Thyroid gland (tissue), 4 donors: Measurements from ENCODE around the gene PLB1. TPM values are rescaled to one million over a fixed set of nuclear protein-coding genes. Genes with fewer than 3 reads are reported as not detected.

ENCODE experiments used
- DNase-seq, 2 donors: peaks; one replicate each; pipeline ENCODE4 v3.0.0-alpha.2; 2019
- H3K27ac ChIP-seq, 3 donors: fragments of 200-600 bp; sonication (generic); 1 replicate in 2 of 3; 2 replicates in 1 of 3; pipeline ENCODE4 v1.5.1; 2016 to 2019; ENCODE audit warnings: mild to moderate bottlenecking in 1 of 3, moderate library complexity in 1 of 3
- H3K27me3 ChIP-seq: fragments of 200-600 bp; sonication (generic); one replicate; pipeline ENCODE4 v1.5.1; 2019
- H3K36me3 ChIP-seq, 2 donors: fragments of 200-600 bp; sonication (generic); one replicate each; pipeline ENCODE4 v1.5.1; 2016 to 2019
- H3K4me1 ChIP-seq, 2 donors: fragments of 200-600 bp; sonication (generic); one replicate each; pipeline ENCODE4 v1.5.1; 2017 to 2019
- H3K4me3 ChIP-seq, 3 donors: fragments of 200-600 bp; sonication (generic); replicated peaks in 1 of 3; 1 replicate in 2 of 3; 2 replicates in 1 of 3; pipeline ENCODE4 v1.5.1; 2016; ENCODE audit warnings: mild to moderate bottlenecking in 1 of 3
- H3K9me3 ChIP-seq: fragments of 200-600 bp; sonication (generic); one replicate; pipeline ENCODE4 v1.5.1; 2017
- CTCF ChIP-seq, 6 experiments: fragments of 200-600 bp in 3 of 6; fragments of 450-650 bp in 3 of 6; sonication (generic) in 3 of 6; IDR thresholded peaks; one replicate each; pipeline ENCODE4 v1.5.1; 2016 to 2019; ENCODE audit warnings: antibody characterized with exemption in 6 of 6, mild to moderate bottlenecking in 2 of 6, inconsistent platforms in 1 of 6, moderate library complexity in 1 of 6
- POLR2A ChIP-seq, 2 donors: fragments of 450-650 bp; IDR thresholded peaks; one replicate each; pipeline ENCODE4 v1.6.1; 2017; ENCODE audit warnings: antibody characterized with exemption in 2 of 2, mild to moderate bottlenecking in 2 of 2, moderate library complexity in 1 of 2
- WGBS, 2 donors: methylation state at CpG; one replicate each; pipeline ENCODE4 v1.1.5; 2017; 5-methylcytosine and 5-hydroxymethylcytosine counted together
- intact Hi-C: fragments of 100-400 bp; cut with DNase I; formaldehyde crosslinking; loops from one replicate; pipeline ENCODE4 v1.15.1; 2023
- total RNA-seq, 4 donors: library from RNA; depleted of rRNA; stranded (reverse); fragments of >200 nt; gene quantifications; one replicate each; pipeline ENCODE4 v1.2.3, GENCODE V29; 2016

PLB1 gene
- total RNA-seq, 4 donors from 2014 or later: 1.2 to 3.3 (median 1.8) TPM

- no peak for DNase-seq
- 94 to 100% methylated on average over 3 of the region's 3 CpGs for WGBS, 2 donors
- Histone ChIP-seq H3K9me3 (no peaks in the 10 kb centered on the region), H3K36me3 (no peaks in the 10 kb centered on the region), H3K27me3 (no peaks in the 10 kb centered on the region), H3K27ac (no peak overlapping the region), H3K4me3 (no peak overlapping the region), H3K4me1 (no peaks in the 10 kb centered on the region)
- TF ChIP-seq CTCF (IDR thresholded peaks at IDR 0.05): no peak
- no peak for TF ChIP-seq POLR2A (IDR thresholded peaks at IDR 0.05)
- intact Hi-C loops: no loop called here
Measured at GRCh38 chr2:28579606-28580005, 83.7 kb downstream of the PLB1 start.

- Histone ChIP-seq H3K27me3 (no peaks in the 10 kb centered on the region), H3K27ac (no peak overlapping the region), H3K4me3 (no peak overlapping the region), H3K36me3 (no peaks in the 10 kb centered on the region), H3K9me3 (no peaks in the 10 kb centered on the region), H3K4me1 (no peaks in the 10 kb centered on the region)
- no peak for DNase-seq
- intact Hi-C loops: no loop called here
- 86 to 92% methylated on average over 5 of the region's 5 CpGs for WGBS, 2 donors
- TF ChIP-seq POLR2A (IDR thresholded peaks at IDR 0.05) (no peak), CTCF (IDR thresholded peaks at IDR 0.05) (no peak)
Measured at GRCh38 chr2:28580078-28580477, 84.2 kb downstream of the PLB1 start.

- WGBS, 2 donors: 92 to 98% methylated on average over 4 of the region's 4 CpGs
- intact Hi-C loops: no loop called here
- no peak for DNase-seq
- Histone ChIP-seq H3K4me1 (no peaks in the 10 kb centered on the region), H3K36me3 (no peaks in the 10 kb centered on the region), H3K27ac (no peak overlapping the region), H3K9me3 (no peaks in the 10 kb centered on the region), H3K4me3 (no peak overlapping the region), H3K27me3 (no peaks in the 10 kb centered on the region)
- no peak for TF ChIP-seq CTCF (IDR thresholded peaks at IDR 0.05)
- no peak for TF ChIP-seq POLR2A (IDR thresholded peaks at IDR 0.05)
Measured at GRCh38 chr2:28581312-28581711, 85.5 kb downstream of the PLB1 start.

- intact Hi-C loops: no loop called here
- Histone ChIP-seq H3K4me1 (no peaks in the 10 kb centered on the region), H3K9me3 (no peaks in the 10 kb centered on the region), H3K4me3 (no peak overlapping the region), H3K27me3 (no peaks in the 10 kb centered on the region), H3K27ac (no peak overlapping the region), H3K36me3 (no peaks in the 10 kb centered on the region)
- no peak for TF ChIP-seq CTCF (IDR thresholded peaks at IDR 0.05)
- TF ChIP-seq POLR2A (IDR thresholded peaks at IDR 0.05): no peak
- WGBS, 2 donors: 75 to 88% methylated on average over 6 of the region's 6 CpGs
- no peak for DNase-seq
Measured at GRCh38 chr2:28582152-28582551, 86.3 kb downstream of the PLB1 start.

- H3K36me3 ChIP-seq: no peaks in the 10 kb centered on the region
- H3K27ac ChIP-seq: no peak overlapping the region
- WGBS, 2 donors: 81 to 85% methylated on average over 4 to 5 of the region's 5 CpGs
- H3K4me3 ChIP-seq: no peak overlapping the region
- intact Hi-C loops: no loop called here
- no peaks in the 10 kb centered on the region for H3K4me1 ChIP-seq
- H3K9me3 ChIP-seq: no peaks in the 10 kb centered on the region
- no peak for DNase-seq
- TF ChIP-seq CTCF (IDR thresholded peaks at IDR 0.05) (no peak), POLR2A (IDR thresholded peaks at IDR 0.05) (no peak)
- H3K27me3 ChIP-seq: no peaks in the 10 kb centered on the region
Measured at GRCh38 chr2:28582595-28582994, 86.7 kb downstream of the PLB1 start.
